Measurements from ENCODE around the gene SAG.
"Not testable (repeated sequence)": the region's sequence is repeated elsewhere in the genome, so short reads cannot be mapped to it uniquely, and the experiment has no call there.

Gene SAG

GRCh38 chr2:233365861-233366520 is 58.4 kb downstream of the SAG start:
- no peaks in the 10 kb centered on the region for H3K4me1 ChIP-seq (ENCODE audit: control insufficient read depth, insufficient read depth, low read length)
- H3K9ac ChIP-seq (ENCODE audit: low read length) = no peak overlapping the region
- no peak overlapping the region for H3K4me3 ChIP-seq (ENCODE audit: low read length)
- no peaks in the 10 kb centered on the region for H3K27me3 ChIP-seq (ENCODE audit: control insufficient read depth, insufficient read depth, low read length)
- no peaks in the 10 kb centered on the region for H3K36me3 ChIP-seq (ENCODE audit: control insufficient read depth, insufficient read depth, low read length)
- no peak overlapping the region for H3K27ac ChIP-seq (ENCODE audit: low read depth, low read length)

GRCh38 chr2:233367586-233367985 is 60.0 kb downstream of the SAG start:
- Histone ChIP-seq H3K9ac (ENCODE audit: low read length) (no peak overlapping the region), H3K27me3 (ENCODE audit: control insufficient read depth, insufficient read depth, low read length) (no peaks in the 10 kb centered on the region), H3K27ac (ENCODE audit: low read depth, low read length) (no peak overlapping the region)

DNA sequence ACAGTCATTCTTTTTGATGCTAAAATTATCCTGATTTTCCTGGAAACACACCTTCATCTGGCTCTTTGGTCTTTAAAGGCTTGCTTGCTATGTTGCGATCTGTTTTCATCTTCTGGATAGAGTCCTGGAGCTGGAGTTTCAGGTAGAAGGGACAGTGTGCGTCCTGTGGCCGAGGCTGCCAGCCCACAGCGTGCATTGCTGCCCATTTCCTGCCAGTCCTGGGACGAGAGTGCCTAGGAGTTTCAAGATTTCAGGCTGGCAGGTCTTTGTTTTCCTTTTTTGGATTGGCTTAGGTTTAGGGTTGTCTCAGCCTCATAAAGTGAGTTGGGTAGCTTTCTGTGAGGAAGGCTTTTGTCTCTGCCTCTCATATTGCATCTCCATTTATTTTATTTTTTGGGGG is 61.1 kb downstream of the SAG start:
- Histone ChIP-seq H3K27me3 (ENCODE audit: control insufficient read depth, insufficient read depth, low read length) (no peaks in the 10 kb centered on the region), H3K4me3 (ENCODE audit: low read length) (no peak overlapping the region), H3K27ac (ENCODE audit: low read depth, low read length) (no peak overlapping the region), H3K36me3 (ENCODE audit: control insufficient read depth, insufficient read depth, low read length) (no peaks in the 10 kb centered on the region), H3K9ac (ENCODE audit: low read length) (no peak overlapping the region), H3K4me1 (ENCODE audit: control insufficient read depth, insufficient read depth, low read length) (no peaks in the 10 kb centered on the region)

More at GRCh38 chr2:233367586-233367985, 60.0 kb downstream of the SAG start:
- H3K4me1 ChIP-seq (ENCODE audit: control insufficient read depth, insufficient read depth, low read length) = no peaks in the 10 kb centered on the region
- H3K4me3 ChIP-seq (ENCODE audit: low read length) = no peak overlapping the region
- no peaks in the 10 kb centered on the region for H3K36me3 ChIP-seq (ENCODE audit: control insufficient read depth, insufficient read depth, low read length)

DNA sequence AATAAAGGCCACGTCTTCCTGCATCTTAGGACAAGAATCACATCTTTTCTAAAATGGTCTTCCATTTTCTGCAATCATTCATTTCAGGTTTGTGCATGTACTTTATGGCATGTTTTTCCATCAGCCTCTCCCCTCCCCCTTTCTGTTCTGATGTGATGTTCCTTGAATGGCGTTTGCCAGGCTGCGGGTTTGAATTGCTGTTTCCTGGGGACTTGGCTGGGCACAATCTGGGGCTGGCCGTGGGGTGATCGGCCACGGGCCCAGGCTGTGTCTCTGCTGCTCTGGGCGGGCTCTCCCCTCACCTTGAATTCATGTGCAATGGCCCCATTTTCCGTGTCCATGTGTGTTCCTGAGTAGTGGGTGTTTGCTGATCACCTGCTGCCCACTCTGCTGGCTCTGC is 61.8 kb downstream of the SAG start:
- Histone ChIP-seq H3K36me3 (ENCODE audit: control insufficient read depth, insufficient read depth, low read length) (no peaks in the 10 kb centered on the region), H3K27ac (ENCODE audit: low read depth, low read length) (no peak overlapping the region), H3K4me3 (ENCODE audit: low read length) (no peak overlapping the region), H3K27me3 (ENCODE audit: control insufficient read depth, insufficient read depth, low read length) (no peaks in the 10 kb centered on the region), H3K9ac (ENCODE audit: low read length) (no peak overlapping the region), H3K4me1 (ENCODE audit: control insufficient read depth, insufficient read depth, low read length) (no peaks in the 10 kb centered on the region)

GRCh38 chr2:233369897-233370685 is 62.5 kb downstream of the SAG start:
- Histone ChIP-seq H3K4me1 (ENCODE audit: control insufficient read depth, insufficient read depth, low read length) (no peaks in the 10 kb centered on the region), H3K27me3 (ENCODE audit: control insufficient read depth, insufficient read depth, low read length) (no peaks in the 10 kb centered on the region), H3K27ac (ENCODE audit: low read depth, low read length) (no peak overlapping the region)

GRCh38 chr2:233371641-233372040 is 64.0 kb downstream of the SAG start:
- Histone ChIP-seq H3K4me1 (ENCODE audit: control insufficient read depth, insufficient read depth, low read length) (no peaks in the 10 kb centered on the region), H3K36me3 (ENCODE audit: control insufficient read depth, insufficient read depth, low read length) (no peaks in the 10 kb centered on the region), H3K27me3 (ENCODE audit: control insufficient read depth, insufficient read depth, low read length) (no peaks in the 10 kb centered on the region), H3K9ac (ENCODE audit: low read length) (no peak overlapping the region), H3K4me3 (ENCODE audit: low read length) (no peak overlapping the region), H3K27ac (ENCODE audit: low read depth, low read length) (no peak overlapping the region)

More at GRCh38 chr2:233369897-233370685, 62.5 kb downstream of the SAG start:
- Histone ChIP-seq H3K9ac (ENCODE audit: low read length) (no peak overlapping the region), H3K36me3 (ENCODE audit: control insufficient read depth, insufficient read depth, low read length) (no peaks in the 10 kb centered on the region), H3K4me3 (ENCODE audit: low read length) (no peak overlapping the region)

DNA sequence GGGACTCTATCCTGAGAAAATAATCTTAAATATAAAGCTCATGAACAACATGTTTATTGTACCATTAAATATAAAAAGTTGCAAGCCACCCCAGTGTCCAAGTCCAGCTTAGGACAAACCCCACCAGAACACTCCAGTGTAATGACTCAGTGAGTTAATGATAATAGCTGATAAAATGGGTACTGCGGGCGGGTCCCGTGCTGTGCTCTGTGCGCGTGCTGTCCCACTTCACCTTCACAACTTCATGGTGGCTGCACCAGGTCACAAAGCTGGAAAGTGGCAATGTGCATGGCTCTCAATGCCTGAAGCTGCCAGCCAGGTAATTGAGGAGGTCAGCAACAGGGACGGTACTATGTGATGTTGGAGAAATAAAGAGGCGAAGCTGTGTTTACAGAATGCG is 65.2 kb downstream of the SAG start:
- Histone ChIP-seq H3K27ac (ENCODE audit: low read depth, low read length) (no peak overlapping the region), H3K27me3 (ENCODE audit: control insufficient read depth, insufficient read depth, low read length) (no peaks in the 10 kb centered on the region), H3K4me1 (ENCODE audit: control insufficient read depth, insufficient read depth, low read length) (no peaks in the 10 kb centered on the region), H3K4me3 (ENCODE audit: low read length) (no peak overlapping the region), H3K9ac (ENCODE audit: low read length) (no peak overlapping the region), H3K36me3 (ENCODE audit: control insufficient read depth, insufficient read depth, low read length) (no peaks in the 10 kb centered on the region)

DNA sequence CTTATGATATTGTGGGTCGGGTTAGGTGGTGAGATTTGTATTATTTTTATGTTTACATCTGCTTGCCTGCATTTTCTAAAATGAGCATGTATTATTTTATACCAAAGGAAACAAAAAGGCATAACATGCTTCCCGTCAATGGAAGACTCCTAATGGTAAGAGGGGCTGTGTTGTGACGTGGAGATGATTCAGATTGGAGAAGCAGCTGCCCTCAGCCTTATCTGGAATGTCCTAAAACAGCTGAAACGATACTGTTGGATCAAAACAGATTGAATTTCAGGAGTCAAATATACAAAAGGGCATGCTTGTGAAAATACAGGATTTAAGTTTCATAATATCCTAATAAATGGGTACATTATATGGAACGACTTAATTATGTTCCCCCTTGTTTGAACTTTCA is 65.7 kb downstream of the SAG start:
- Histone ChIP-seq H3K4me3 (ENCODE audit: low read length) (no peak overlapping the region), H3K27me3 (ENCODE audit: control insufficient read depth, insufficient read depth, low read length) (no peaks in the 10 kb centered on the region), H3K36me3 (ENCODE audit: control insufficient read depth, insufficient read depth, low read length) (no peaks in the 10 kb centered on the region), H3K27ac (ENCODE audit: low read depth, low read length) (no peak overlapping the region), H3K4me1 (ENCODE audit: control insufficient read depth, insufficient read depth, low read length) (no peaks in the 10 kb centered on the region), H3K9ac (ENCODE audit: low read length) (no peak overlapping the region)

DNA sequence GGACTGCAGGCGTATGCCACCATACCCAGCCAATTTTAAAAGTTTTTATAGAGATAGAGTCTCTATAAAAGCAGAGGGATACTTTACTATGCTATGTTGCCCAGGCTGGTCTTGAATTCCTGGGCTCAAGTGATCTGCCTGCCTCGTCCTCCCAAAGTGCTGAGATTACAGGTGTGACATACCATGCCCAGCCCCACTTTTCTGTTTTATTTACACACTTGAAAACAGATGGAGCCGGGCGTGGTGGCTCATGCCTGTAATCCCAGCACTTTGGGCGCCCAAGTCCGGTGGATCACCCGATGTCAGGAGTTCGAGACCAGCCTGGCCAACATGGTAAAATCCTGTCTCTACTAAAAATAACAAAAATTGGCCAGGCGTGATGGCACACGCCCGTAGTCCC is 67.2 kb downstream of the SAG start:
- not testable (repeated sequence) for H3K9ac ChIP-seq (ENCODE audit: low read length); H3K27me3 ChIP-seq (ENCODE audit: control insufficient read depth, insufficient read depth, low read length); H3K27ac ChIP-seq (ENCODE audit: low read depth, low read length); H3K36me3 ChIP-seq (ENCODE audit: control insufficient read depth, insufficient read depth, low read length); H3K4me3 ChIP-seq (ENCODE audit: low read length); H3K4me1 ChIP-seq (ENCODE audit: control insufficient read depth, insufficient read depth, low read length)

DNA sequence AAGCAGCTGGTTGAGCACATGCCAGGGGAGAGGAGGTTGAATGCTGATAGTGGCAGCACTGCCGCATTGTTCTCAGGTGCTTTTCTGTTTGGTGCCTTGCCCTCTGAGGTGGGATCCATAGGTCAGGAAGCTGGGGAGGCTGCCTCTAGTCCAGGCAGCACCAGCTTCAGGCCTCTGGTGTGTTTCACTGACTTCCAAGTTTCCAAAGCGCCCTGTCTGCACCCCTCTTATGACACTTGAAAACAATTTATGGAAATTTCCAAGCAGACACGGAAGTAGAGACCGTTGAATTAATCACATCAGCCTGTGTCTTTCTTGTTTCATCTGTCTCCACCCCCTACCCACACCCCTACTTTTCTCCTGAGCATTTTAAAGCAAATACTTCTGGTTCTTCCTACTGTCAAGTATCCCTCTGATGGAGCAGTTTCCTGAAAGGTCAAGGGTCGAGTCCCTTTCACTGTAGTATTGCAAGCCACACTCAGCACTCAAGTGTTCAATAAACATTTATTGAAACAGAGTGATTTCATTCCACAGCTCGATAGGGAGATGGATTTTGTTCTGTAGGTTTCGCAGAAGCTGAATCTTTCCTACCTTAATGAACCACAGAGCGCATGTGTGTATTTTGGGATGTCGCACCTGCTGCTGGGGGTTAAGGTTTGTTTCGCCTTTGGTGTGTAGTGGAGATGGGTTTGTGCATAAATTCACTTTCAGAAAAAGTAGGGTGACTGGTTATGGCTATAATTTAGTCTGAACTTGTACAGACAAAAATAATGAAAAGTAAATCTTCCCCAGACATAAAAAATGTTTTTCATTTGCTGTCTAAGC is 68.1 kb downstream of the SAG start:
- H3K4me1 ChIP-seq (ENCODE audit: control insufficient read depth, insufficient read depth, low read length) = no peaks in the 10 kb centered on the region
- H3K27ac ChIP-seq (ENCODE audit: low read depth, low read length) = no peak overlapping the region
- no peaks in the 10 kb centered on the region for H3K36me3 ChIP-seq (ENCODE audit: control insufficient read depth, insufficient read depth, low read length)
- H3K27me3 ChIP-seq (ENCODE audit: control insufficient read depth, insufficient read depth, low read length) = no peaks in the 10 kb centered on the region
- H3K4me3 ChIP-seq (ENCODE audit: low read length) = no peak overlapping the region
- no peak overlapping the region for H3K9ac ChIP-seq (ENCODE audit: low read length)

GRCh38 chr2:233379034-233379433 is 71.4 kb downstream of the SAG start:
- no peak overlapping the region for H3K4me3 ChIP-seq (ENCODE audit: low read length)

DNA sequence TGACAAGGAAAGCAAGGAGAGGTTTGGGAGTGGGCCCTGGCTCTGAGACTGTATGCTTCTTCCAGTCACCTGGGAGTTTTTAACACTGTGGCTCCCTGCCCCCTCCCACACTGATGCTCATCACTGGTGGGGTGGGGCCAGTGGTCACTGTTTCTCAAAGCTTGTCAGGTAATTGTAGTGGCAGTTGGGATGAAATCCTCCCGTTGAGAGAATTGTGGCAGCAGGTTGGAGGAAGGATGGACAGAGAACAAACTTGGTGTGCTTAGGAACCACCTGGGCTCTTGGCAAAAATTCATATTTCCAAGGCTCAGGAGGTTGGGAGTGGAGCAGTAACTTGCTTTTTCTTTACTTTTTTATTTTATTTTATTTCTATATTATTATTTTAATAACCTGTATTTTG is 71.8 kb downstream of the SAG start:
- no peak overlapping the region for H3K4me3 ChIP-seq (ENCODE audit: low read length)
- no peak overlapping the region for H3K27ac ChIP-seq (ENCODE audit: low read depth, low read length)
- no peaks in the 10 kb centered on the region for H3K36me3 ChIP-seq (ENCODE audit: control insufficient read depth, insufficient read depth, low read length)
- no peaks in the 10 kb centered on the region for H3K27me3 ChIP-seq (ENCODE audit: control insufficient read depth, insufficient read depth, low read length)
- H3K9ac ChIP-seq (ENCODE audit: low read length) = no peak overlapping the region
- H3K4me1 ChIP-seq (ENCODE audit: control insufficient read depth, insufficient read depth, low read length) = no peaks in the 10 kb centered on the region

More at GRCh38 chr2:233379034-233379433, 71.4 kb downstream of the SAG start:
- H3K4me1 ChIP-seq (ENCODE audit: control insufficient read depth, insufficient read depth, low read length) = no peaks in the 10 kb centered on the region
- H3K36me3 ChIP-seq (ENCODE audit: control insufficient read depth, insufficient read depth, low read length) = no peaks in the 10 kb centered on the region
- H3K27me3 ChIP-seq (ENCODE audit: control insufficient read depth, insufficient read depth, low read length) = no peaks in the 10 kb centered on the region
- H3K27ac ChIP-seq (ENCODE audit: low read depth, low read length) = no peak overlapping the region
- no peak overlapping the region for H3K9ac ChIP-seq (ENCODE audit: low read length)

All from rectal smooth muscle tissue (tissue), 1 donor.